GM06990 (cell line): ENCODE results near the gene DNHD1.

Source experiments
- DNase-seq: peaks from one replicate; pipeline ENCODE4 v3.0.0-alpha.2; 2011; ENCODE audit not compliant: insufficient read length; ENCODE audit errors: extremely low read depth
- H3K27me3 ChIP-seq: replicated peaks from 2 replicates; pipeline ENCODE4 v1.6.0; 2011; ENCODE audit warnings: low read length; ENCODE audit not compliant: control insufficient read depth, insufficient read depth
- H3K36me3 ChIP-seq: 2 replicates; pipeline ENCODE4 v1.5.1; 2011; ENCODE audit warnings: low read length; ENCODE audit not compliant: control insufficient read depth, insufficient read depth
- H3K4me3 ChIP-seq: replicated peaks from 2 replicates; pipeline ENCODE4 v1.5.1; 2011; ENCODE audit warnings: low read depth, mild to moderate bottlenecking, control low read depth, low read length
- CTCF ChIP-seq: IDR thresholded peaks from 2 replicates; pipeline ENCODE4 v1.5.1; 2011; ENCODE audit warnings: low read length, control low read depth, mild to moderate bottlenecking, inconsistent platforms; ENCODE audit not compliant: insufficient read depth, poor library complexity, severe bottlenecking

DNHD1 gene

GRCh38 chr11:6614446-6614845 is 117.4 kb downstream of the DNHD1 start:
- Histone ChIP-seq H3K4me3 (no peak overlapping the region), H3K27me3 (no peaks in the 10 kb centered on the region), H3K36me3 (peaks cover 17% of the 10 kb centered on the region)
- no peak for TF ChIP-seq CTCF
- DNase-seq = no peak

GRCh38 chr11:6615046-6615445 is 118.0 kb downstream of the DNHD1 start:
- DNase-seq = no peak
- Histone ChIP-seq H3K4me3 (no peak overlapping the region), H3K27me3 (no peaks in the 10 kb centered on the region), H3K36me3 (peaks cover 11% of the 10 kb centered on the region)
- no peak for TF ChIP-seq CTCF

GRCh38 chr11:6615882-6616585 is 119.0 kb downstream of the DNHD1 start:
- Histone ChIP-seq H3K27me3 (no peaks in the 10 kb centered on the region), H3K4me3 (no peak overlapping the region), H3K36me3 (peaks cover 7% of the 10 kb centered on the region)
- TF ChIP-seq CTCF = no peak
- DNase-seq = no peak

- Histone ChIP-seq H3K4me3 (no peak overlapping the region), H3K27me3 (no peaks in the 10 kb centered on the region), H3K36me3 (peaks cover 7% of the 10 kb centered on the region)
- DNase-seq = no peak
- no peak for TF ChIP-seq CTCF
Observed at GRCh38 chr11:6616596-6617250, 119.6 kb downstream of the DNHD1 start.

- no peak for TF ChIP-seq CTCF
- H3K4me3 ChIP-seq = peak overlapping the region; percentile 16; the same call in 1 of the 2 replicates
Observed at GRCh38 chr11:6617315-6617781, 120.3 kb downstream of the DNHD1 start.

More at GRCh38 chr11:6617315-6617781, 120.3 kb downstream of the DNHD1 start:
- H3K27me3 ChIP-seq = no peaks in the 10 kb centered on the region
- DNase-seq = no peak
- peaks cover 7% of the 10 kb centered on the region for H3K36me3 ChIP-seq
